HuH-7 (cell line): ENCODE measurements around the gene TRIM33.
A peak's percentile ranks its signal among the peaks of the same experiment; 100 is the strongest.

Experiments
- DNase-seq: peaks from one replicate; pipeline ENCODE4 v3.0.0; 2011; ENCODE audit warnings: low spot score

The TRIM33 gene

DNA sequence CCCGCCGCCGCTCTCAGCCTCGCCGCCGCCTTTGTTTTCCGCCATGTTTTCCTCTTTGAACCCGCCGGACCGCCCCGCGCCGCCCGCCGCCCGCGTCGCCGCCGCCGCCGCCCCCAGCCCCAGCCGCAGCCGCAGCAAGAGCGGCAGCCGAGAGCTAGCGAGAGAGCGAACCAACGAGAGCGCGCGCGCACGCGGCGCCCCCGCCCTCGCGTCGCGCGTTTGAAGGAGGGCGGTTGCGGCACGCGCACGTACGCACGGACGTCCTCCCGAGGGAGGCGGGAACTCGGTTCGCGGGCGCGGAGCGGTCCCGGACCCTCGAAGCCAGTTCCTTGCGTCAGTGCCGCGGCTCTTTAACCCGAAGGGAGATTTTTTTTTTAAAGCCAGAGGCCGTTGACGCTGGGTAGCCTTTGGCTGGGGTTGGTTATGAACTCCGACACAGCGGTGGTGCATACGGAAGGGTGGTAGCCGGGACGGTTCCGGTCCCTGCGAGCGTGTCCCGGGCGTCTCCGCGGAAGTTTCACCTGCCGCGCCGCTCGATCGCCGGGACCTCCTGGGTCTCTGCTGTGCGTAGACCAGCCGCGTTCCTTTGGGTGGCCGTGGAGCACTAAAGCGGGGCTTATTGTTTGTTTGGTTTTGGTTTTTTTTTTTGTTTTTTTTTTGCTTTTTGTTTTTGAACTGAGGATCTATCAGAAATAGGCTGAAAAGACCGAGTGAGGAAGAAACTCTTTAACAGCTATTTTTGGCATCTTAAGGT lies at the start of gene TRIM33:
TSS of gene TRIM33 (minus strand) at position 172 of the 754 bp plus-strand sequence. CDS start at position 45, 127 bp downstream.
- DNase-seq = peak; percentile 79

DNA sequence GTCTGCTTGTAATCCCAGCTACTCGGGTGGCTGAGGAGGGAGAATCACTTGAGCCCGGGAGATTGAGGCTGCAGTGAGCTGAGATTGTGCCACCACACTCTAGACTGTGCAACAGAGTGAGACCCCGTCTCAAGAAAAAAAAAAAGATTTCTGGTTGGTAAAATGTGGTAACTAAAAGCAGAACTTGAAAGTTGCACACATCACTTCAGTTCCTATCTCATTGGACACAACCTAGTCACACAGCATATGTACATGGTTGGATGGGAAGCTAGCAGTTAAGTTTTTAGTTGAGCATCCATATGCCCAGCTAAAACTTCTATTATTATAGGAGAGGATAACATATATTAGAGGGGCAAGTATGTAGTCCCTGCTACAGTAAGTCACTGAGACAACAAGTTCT lies 48.4 kb upstream of the TRIM33 start:
- DNase-seq = no peak

DNA sequence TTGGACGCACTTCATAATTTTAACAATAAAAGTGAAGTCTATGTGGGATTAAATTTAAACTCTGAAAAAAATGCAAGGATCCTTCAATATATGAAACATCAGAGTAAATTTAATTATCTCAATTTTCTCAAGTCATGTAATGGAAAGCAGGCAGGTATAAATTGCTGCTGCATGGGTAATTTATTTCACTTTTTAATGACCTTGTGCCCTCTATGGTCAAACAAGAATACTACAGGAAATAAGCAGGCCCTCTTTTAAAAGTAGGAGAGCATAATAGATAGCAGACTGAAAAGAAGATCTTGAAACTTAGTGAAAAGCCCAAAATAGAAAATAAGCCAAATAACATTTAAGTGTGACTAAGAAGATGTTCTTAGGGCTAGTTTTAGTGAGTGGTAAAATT lies 47.5 kb upstream of the TRIM33 start:
- peak; percentile 15 for DNase-seq

DNA sequence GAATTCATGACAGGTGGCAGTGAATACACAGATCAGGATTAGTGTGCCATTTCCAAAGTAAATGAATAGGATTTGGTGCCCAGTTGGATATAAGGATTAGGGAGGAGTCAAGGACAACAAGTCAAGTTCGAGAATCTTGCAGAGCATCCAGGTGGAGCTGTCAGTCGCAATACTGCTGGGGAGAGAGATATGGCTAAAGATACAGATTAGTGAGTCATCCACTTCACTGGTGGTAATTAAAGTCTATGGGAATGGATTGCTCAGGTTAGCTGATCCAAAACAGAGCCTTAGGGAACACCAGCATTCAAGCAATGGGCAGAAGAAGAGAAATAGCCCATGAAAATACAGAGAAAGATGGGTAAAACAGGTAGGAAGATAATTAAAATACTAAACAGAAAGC lies 43.6 kb upstream of the TRIM33 start:
- DNase-seq = no peak

DNA sequence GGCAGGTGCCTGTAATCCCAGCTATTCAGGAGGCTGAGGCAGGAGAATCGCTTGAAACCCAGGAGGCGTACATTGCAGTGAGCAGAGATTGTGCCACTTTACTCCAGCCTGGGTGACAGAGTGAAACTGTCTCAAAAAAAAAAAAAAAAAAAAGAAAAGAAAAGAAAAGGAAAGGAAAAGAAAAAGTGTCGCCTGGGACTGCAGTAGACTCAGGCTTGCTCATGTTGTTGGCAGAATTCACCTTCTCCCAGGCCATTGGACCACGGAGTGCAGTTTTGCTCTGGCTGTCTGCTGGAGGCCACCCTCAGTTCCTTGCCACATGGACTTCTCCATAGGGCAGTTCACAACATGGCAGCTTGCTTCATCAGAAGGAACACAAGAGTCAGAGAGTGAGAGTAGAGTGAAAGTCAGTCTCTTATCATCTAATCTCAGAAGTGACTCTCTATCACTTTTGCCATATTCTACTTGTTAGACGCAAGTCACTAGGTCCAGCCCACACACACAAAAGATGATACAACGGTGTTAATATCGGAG lies 41.2 kb upstream of the TRIM33 start:
- DNase-seq = no peak

DNA sequence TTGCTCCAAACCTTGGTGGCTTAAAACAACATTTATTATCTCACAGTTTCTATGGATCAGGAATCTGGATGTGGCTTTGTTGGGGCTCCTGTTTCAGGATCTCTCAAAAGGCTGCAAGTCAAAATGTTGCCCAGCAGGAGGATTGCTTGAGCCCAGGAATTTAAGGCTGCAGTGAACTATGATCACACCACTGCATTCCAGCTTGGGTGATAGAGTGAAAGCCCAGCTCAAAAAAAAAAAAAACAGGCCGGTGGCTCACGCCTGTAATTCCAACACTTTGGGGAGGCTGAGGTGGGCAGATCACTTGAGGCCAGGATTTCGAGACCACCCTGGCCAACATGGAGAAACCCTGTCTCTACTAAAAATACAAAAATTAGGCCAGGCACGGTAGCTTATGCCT lies 40.4 kb upstream of the TRIM33 start:
- no peak for DNase-seq

DNA sequence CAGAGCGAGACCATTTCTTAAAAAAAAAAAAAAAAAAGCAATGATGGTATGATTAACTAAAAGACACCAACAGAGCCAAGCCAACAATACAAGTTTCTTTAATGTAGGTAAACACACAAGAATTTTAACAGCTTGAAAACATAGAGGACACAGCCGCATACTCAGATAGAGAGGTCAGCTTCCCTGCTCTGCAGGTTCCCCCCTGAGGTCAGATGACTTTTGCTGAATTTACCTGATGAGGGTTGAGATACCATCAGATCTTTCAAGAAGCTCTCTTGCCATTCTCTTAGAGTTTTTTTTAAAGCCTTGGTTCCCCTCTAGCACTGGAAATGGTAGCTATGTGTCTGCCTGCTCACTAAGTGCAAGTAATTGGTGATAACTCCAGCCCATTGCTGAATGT lies 39.3 kb upstream of the TRIM33 start:
- DNase-seq = no peak

DNA sequence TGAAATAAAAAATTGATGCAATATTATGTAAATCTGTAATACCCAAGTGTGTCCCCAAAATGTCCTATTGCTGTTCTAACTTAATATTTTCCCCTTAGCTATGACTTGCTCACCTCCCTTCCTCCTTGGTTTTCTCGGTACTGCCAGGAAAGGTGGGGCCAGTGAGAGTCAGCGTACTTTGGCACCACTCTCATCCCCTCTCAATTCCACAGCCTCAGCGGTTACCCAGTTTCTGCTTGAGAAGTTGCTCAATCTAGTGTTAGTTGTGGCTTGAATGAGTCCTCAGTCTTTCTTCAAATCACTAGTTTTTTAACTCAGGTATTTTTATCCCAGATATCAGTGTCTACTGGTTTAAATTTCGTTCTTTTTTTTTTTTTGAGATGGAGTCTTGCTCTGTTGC lies 38.1 kb upstream of the TRIM33 start:
- DNase-seq = no peak

DNA sequence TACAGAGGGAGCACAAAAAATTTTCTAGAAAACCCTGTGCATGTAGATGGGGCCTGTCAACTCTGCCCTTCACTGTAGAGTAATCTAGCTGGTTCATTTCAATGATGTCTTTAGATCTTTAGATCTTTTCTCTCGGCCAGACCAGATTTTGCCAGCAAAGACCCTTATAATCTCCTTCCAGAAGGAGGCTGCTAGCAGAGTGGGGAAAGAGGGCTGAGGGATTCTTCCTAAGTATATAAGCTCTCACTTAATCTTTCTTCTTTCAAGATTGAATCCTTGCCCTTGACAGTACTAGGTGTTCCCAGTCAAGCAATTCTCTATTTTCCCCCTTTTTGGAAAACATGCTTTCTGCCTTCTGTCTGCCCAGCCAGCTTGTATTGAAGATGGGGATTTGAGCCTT lies 36.1 kb upstream of the TRIM33 start:
- DNase-seq = no peak

DNA sequence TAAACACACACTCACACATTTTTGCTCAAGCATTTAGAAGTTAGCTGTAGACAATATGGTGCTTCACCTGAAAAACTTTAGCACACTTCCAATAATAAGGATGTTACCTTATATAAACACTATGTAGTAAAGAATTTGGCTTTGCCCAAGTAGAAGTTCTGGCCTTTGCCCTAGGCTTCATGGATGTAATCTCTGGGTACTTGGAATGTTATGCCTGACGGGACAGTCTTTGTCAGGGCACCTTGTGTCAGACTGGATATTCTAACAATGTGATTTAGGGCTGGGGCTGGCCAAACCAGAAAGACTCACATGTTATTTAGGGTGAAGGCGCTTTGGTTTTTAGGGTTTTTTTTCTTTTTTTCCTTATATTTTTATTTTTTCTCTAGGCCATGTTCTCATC lies 34.8 kb upstream of the TRIM33 start:
- no peak for DNase-seq

DNA sequence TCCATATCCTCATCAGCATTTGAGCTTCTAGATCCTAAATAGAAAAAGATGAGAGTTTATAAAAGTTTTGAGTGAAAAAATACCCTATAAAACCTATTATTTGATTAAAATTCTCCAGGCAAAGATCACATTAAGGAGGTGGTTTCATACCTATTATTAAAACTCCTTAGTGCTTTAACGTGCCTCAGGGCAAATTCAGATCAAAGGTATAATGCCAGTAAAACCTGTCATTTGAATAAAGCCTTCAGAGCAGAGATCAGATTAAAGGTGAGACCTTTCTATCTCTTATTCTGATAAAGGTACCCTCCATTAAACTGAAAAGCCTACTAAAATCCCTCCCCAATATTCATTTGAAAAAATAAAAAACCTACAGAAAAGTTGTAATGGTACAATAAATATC lies 34.3 kb upstream of the TRIM33 start:
- DNase-seq = no peak

DNA sequence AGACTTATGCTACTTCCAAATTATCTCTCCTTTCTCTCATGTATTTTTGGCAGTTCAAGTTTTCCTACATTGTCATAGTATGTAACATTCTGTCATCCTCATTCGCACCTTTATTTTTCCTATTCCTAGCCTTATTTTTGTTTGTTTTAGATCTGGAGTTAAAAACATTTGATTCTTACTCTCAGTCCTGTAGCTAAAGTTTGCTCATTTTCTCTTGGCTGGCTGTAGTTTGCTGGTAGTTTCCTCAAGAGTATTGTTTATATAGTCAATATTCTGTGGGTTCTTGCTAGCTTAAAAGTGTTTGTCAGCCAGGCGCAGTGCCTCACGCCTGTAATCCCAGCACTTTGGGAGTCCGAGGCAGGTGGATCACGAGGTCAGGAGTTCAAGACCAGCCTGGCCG lies 29.8 kb upstream of the TRIM33 start:
- DNase-seq = no peak

DNA sequence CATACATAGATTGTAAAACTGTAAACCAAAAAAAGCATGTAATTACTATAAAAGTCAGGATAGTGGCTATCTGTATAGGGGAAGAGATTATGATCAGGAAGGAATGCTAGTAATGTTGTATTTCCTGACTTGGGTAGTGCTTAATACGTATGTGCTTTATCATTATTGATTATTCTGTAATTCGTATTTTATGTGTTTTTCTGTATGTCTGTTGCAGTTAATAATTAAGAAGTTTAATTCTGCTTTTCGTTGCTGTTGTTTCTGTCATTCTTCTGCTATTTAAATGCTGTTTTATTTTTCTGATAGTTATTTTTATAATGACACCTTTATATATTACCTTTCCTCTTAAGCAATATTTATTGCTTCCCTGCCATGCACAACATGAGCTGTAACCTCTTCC lies 29.3 kb upstream of the TRIM33 start:
- DNase-seq = no peak

DNA sequence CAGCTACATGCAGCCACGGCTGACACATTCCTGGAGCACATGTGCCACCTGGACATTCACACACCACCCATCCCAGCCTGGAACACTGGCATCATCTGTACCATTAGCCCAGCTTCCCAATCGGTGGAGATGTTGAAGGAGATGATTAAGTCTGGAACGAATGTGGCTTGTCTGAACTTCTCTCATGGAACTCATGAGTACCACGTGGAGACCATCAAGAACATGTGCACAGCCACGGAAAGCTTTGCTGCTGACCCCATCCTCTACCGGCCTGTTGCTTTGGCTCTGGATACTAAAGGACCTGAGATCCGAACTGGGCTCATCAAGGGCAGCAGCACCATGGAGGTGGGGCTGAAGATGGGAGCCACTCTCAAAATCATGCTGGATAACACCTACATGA lies 25.0 kb upstream of the TRIM33 start:
- DNase-seq = no peak

DNA sequence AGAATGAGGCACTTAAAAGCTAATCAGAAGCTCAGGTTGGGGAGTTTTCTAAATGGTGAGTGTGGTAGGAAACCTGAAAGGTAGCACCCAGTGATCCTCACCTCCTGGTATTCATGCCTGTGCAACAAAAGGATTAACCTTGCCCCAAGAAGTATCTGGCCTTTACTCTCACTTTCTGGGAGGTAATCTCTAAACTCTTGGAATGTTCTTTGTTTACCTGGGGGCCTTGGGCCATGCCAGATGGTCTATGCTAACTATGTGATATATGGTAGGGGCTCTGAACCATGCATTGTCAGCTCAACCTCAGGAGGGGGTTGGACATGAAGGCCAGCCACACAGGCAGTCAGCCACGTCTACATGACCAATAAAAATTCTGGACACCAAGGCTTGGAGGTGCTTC lies 24.4 kb upstream of the TRIM33 start:
- DNase-seq = no peak

DNA sequence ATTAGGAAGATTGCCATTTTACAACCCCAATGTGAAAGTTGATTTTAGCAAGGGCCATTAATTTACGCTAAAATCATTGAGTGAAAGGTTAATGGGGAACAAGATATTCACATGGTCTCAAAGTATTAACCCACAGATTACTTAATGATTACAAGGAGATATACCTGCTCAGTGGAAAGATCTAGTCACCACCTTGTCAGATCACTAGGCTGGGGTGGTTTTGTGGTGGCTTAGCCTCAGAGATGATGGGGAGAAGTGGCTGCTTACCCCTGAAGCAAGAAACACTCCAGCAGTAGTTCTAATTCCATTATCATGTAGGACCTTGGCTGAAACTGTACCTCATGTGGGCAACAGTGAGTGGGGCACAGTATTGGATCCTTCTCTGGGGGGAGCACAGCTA lies 20.1 kb upstream of the TRIM33 start:
- DNase-seq = no peak

DNA sequence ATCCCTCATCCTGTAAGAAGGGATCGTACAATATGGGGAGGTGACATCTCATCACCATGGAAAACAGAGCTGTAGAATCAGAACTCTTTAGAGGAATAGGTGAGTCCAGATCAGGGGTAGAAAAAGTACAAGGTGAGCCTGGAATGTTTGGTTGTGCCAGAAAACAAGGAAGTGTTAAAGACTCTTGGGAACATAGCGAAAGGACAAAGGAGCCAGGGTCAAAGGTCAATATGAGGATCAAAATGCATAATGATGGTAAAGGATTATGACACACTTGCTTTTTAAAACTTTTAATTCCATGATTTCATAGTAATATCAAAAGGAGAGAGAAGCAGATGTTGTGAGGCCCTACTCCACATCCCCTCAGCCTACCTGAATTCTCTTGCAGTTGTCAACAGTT lies 19.2 kb upstream of the TRIM33 start:
- DNase-seq = no peak

DNA sequence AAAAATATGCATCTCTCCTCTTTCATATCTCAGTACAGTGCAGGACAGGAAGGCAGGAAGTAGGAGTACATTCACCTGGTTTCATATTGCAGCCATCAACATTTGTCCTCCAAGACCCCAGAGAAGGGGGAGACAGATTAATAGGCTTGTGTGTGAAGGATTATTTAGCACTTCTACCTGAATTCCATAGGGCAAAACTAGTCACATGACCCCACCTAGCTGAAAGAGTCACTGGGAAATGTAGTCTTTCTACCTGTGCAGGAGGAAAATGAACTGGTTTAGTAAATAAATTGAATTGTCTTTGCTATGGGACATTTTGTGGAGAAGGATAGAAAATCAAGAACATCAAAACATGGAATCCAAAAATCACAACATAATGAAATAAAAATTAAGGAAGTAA lies 13.9 kb upstream of the TRIM33 start:
- DNase-seq = no peak

DNA sequence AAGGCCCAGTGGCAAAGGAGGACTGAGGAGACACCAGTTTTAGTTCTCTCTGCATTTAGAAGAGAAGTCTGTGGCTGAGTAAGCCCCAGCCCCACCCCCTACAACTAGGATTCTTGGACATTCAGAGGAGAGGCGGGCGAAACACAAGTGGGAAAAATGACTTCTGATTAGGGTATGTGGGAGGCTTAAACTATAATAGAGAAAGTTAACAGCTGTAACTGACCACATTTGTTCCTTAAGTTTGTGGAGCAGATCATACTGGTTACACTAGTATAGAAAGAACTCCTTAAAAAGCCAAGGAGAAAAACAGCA lies 11.2 kb upstream of the TRIM33 start:
- DNase-seq = no peak

DNA sequence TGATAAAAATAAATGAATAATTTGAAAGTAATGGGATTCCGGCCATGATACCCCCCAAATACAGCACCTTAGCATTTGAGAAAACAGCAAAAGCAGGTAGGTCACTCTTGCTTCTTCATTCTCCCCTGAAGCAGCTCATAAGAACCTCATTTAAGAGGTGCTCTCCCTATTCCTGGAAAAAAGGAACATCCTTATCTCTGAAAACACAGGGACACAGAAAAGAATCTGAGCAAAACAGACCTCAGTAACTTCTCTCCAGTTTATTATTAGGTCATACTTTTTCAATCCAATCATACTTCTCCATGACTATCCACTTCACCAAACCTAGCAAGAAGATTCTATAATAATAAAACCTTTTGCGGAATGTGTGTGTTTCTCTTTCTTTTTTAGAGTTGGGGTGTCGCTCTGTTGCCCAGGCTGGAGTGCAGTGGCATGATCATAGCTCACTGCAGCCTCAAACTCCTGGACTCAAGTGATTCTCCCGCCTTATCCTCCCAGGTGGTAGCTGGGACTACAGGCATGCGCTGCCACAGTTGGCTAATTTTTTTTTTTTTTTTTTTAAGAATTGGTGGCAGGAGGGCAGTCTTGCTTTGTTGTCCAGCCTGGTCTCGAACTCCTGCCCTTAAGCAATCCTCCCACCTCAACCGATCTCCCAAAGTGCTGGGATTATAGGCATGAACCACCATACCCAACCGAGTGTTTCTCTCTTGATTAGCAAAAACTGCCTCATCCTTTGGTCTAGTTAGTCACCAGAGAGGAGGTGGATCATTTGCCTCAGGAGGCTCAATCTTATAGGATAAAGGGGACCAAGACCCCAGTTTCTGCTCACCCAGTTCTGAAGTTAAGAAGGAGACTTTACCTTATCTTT lies 10.6 kb upstream of the TRIM33 start:
- no peak for DNase-seq

DNA sequence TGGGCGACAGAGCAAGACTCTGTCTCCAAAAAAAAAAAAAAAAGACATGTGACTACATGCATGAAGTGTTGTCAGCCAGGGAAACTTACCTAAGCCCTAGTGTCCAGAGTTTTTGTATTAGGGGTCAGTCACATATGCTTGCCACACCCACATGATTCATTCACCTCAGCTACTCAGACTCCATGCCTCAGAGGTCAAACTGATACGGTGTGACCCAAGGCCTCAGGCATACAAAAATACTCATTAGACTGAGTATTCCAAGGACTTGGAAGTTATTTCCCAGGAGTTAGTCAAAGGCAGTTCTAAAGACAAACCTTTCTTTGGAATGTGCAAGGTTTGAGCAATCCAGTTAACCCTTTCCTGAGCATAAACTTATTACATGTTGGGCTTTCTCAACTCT lies 6.3 kb upstream of the TRIM33 start:
- DNase-seq = no peak

DNA sequence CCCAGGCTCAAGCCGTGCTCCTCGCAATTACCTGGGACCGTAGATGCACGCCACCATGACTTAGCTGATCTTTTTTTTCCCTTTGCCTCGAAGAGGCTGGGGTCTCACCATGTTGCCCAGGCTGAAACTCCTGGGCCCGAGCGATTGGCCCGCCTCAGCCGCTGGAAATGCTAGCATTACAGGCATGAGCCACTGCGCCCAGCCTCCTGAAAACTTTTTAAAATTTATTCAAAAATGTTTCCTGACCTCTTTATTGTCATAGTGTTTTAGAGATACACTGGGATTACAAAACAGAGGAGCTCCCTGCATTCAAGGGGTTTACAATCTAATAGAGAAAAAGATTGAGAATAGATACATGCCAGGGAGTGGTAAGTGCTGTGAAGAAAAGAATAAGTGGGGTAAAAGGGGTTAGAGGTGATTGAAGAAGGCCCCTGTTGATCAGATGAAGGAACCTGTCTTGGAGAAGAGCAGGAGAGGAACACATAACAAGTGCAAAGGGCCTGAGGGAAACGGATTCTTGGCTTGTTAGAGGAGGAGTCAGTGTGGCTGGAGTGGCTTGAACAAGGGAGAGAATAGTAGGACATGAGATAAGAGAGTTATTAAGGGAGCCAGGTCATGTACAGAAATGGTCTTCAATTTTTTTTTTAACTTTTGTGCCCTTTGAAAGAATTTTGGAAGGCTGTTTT lies 1.7 kb upstream of the TRIM33 start:
- DNase-seq = no peak
